Upper lobe of right lung (tissue), 1 donor: ENCODE data around the gene BORCS8. TPM values are rescaled to one million over a fixed set of nuclear protein-coding genes. Genes with fewer than 3 reads are reported as not detected.

Experiments used
- ATAC-seq: fragments of 200-7000 bp; cut with Tn5 transposase; one replicate; pipeline ENCODE4 v1.9.1; 2020; ENCODE audit warnings: mild to moderate bottlenecking, moderate library complexity
- DNase-seq: peaks from one replicate; pipeline ENCODE4 v3.0.0-alpha.2; 2020
- H3K27ac ChIP-seq: fragments of 200-600 bp; one replicate; pipeline ENCODE4 v1.8.0; 2022
- H3K27me3 ChIP-seq: fragments of 200-600 bp; one replicate; pipeline ENCODE4 v1.8.0; 2022; ENCODE audit warnings: mild to moderate bottlenecking
- H3K36me3 ChIP-seq: fragments of 200-600 bp; one replicate; pipeline ENCODE4 v1.8.0; 2022
- H3K4me1 ChIP-seq: fragments of 200-600 bp; one replicate; pipeline ENCODE4 v1.8.0; 2022
- H3K4me3 ChIP-seq: fragments of 200-600 bp; one replicate; pipeline ENCODE4 v1.8.0; 2022; ENCODE audit warnings: mild to moderate bottlenecking
- H3K9me3 ChIP-seq: fragments of 200-600 bp; one replicate; pipeline ENCODE4 v1.8.0; 2022
- CTCF ChIP-seq: fragments of 200-600 bp; IDR thresholded peaks from one replicate; pipeline ENCODE4 v1.8.0; 2022; ENCODE audit warnings: antibody characterized with exemption
- intact Hi-C: fragments of 100-400 bp; cut with DNase I; formaldehyde crosslinking; loops from one replicate; pipeline ENCODE4 v1.11.0; 2022
- total RNA-seq: library from RNA; stranded (reverse); fragmentation: NEBNext Ultra II Directional; extraction: Animal tissue kit (Norgen Biotek cat#: 25700); gene quantifications from one replicate; pipeline ENCODE4 v1.2.1, GENCODE V29; 2021
- donor health status: DM: no; HTN: yes; CAD: no; lungs with severe emphysema.

Gene BORCS8
- total RNA-seq, 1 donor from 2014 or later = 24.8 TPM

GRCh38 chr19:19193926-19194325 is 2.0 kb upstream of the BORCS8 start:
- Histone ChIP-seq H3K4me3 (peak overlapping the region; percentile 99), H3K36me3 (peaks cover 23% of the 10 kb centered on the region), H3K27me3 (no peaks in the 10 kb centered on the region), H3K4me1 (peaks cover 41% of the 10 kb centered on the region), H3K27ac (peak overlapping the region; percentile 100), H3K9me3 (no peaks in the 10 kb centered on the region)
- intact Hi-C loops = no loop called here
- DNase-seq (no peak), ATAC-seq (no peak)
- no peak for TF ChIP-seq CTCF

- Histone ChIP-seq H3K4me3 (peak overlapping the region; percentile 99), H3K27ac (peak overlapping the region; percentile 100), H3K27me3 (no peaks in the 10 kb centered on the region), H3K36me3 (peaks cover 14% of the 10 kb centered on the region), H3K4me1 (peaks cover 42% of the 10 kb centered on the region), H3K9me3 (no peaks in the 10 kb centered on the region)
- intact Hi-C loops = no loop called here
- no peak for TF ChIP-seq CTCF
- DNase-seq (no peak), ATAC-seq (no peak)
Measured at GRCh38 chr19:19192910-19193423, 1.0 kb upstream of the BORCS8 start.

GRCh38 chr19:19191768-19192077 is 229 bp downstream of the BORCS8 start:
- peaks cover 42% of the 10 kb centered on the region for H3K4me1 ChIP-seq
- DNase-seq (no peak), ATAC-seq (no peak)
- no peak for TF ChIP-seq CTCF
- intact Hi-C loops = no loop called here
- H3K4me3 ChIP-seq = peak overlapping the region; percentile 99
- H3K36me3 ChIP-seq = peaks cover 1% of the 10 kb centered on the region
- H3K9me3 ChIP-seq = no peaks in the 10 kb centered on the region
- no peaks in the 10 kb centered on the region for H3K27me3 ChIP-seq
- H3K27ac ChIP-seq = peak overlapping the region; percentile 100

- Histone ChIP-seq H3K9me3 (no peaks in the 10 kb centered on the region), H3K27ac (no peak overlapping the region), H3K36me3 (peaks cover 22% of the 10 kb centered on the region), H3K27me3 (no peaks in the 10 kb centered on the region), H3K4me3 (no peak overlapping the region), H3K4me1 (peaks cover 25% of the 10 kb centered on the region)
- intact Hi-C loops = no loop called here
- TF ChIP-seq CTCF = no peak
- ATAC-seq (no peak), DNase-seq (no peak)
Measured at GRCh38 chr19:19186742-19187141, 5.2 kb downstream of the BORCS8 start.

- Histone ChIP-seq H3K36me3 (peaks cover 29% of the 10 kb centered on the region), H3K27me3 (no peaks in the 10 kb centered on the region), H3K9me3 (no peaks in the 10 kb centered on the region), H3K4me1 (peaks cover 22% of the 10 kb centered on the region), H3K4me3 (no peak overlapping the region), H3K27ac (no peak overlapping the region)
- ATAC-seq (peak; percentile 87), DNase-seq (no peak)
- intact Hi-C loops = no loop called here
- peak; percentile 58 for TF ChIP-seq CTCF
Measured at GRCh38 chr19:19185853-19186740, 5.9 kb downstream of the BORCS8 start.
